Loucy (cell line): ENCODE results near the gene DLG2.

Experiments
- H2AFZ ChIP-seq: fragments of 200-600 bp; sonication (generic); 2 replicates; pipeline ENCODE4 v1.6.0; 2016; ENCODE audit warnings: antibody characterized with exemption, mild to moderate bottlenecking, low read length, moderate library complexity
- H3F3A ChIP-seq: fragments of 200-600 bp; 2 replicates; pipeline ENCODE4 v1.6.0; 2016; ENCODE audit warnings: antibody characterized with exemption, low read depth, mild to moderate bottlenecking
- H3K27me3 ChIP-seq: fragments of 200-600 bp; sonication (generic); 2 replicates; pipeline ENCODE4 v1.6.1; 2014; ENCODE audit warnings: low read length, mild to moderate bottlenecking; ENCODE audit not compliant: insufficient read depth, poor library complexity, severe bottlenecking
- H3K36me3 ChIP-seq: fragments of 200-600 bp; sonication (generic); 2 replicates; pipeline ENCODE4 v1.6.1; 2016; ENCODE audit warnings: low read length; ENCODE audit not compliant: insufficient read depth
- H3K4me1 ChIP-seq: fragments of 200-600 bp; sonication (generic); 2 replicates; pipeline ENCODE4 v1.5.1; 2014; ENCODE audit warnings: low read length, mild to moderate bottlenecking; ENCODE audit not compliant: insufficient read depth, poor library complexity, severe bottlenecking
- H3K4me2 ChIP-seq: fragments of 200-600 bp; sonication (generic); 2 replicates; pipeline ENCODE4 v1.6.0; 2014; ENCODE audit warnings: antibody characterized with exemption, low read length, low read depth, mild to moderate bottlenecking; ENCODE audit not compliant: poor library complexity, severe bottlenecking
- H3K4me3 ChIP-seq: fragments of 200-600 bp; sonication (generic); 2 replicates; pipeline ENCODE4 v1.5.1; 2014; ENCODE audit warnings: low read length, mild to moderate bottlenecking, mixed read lengths; ENCODE audit not compliant: poor library complexity, severe bottlenecking
- H3K79me2 ChIP-seq: fragments of 200-600 bp; sonication (generic); 2 replicates; pipeline ENCODE4 v1.6.1; 2014; ENCODE audit warnings: low read length; ENCODE audit not compliant: insufficient read depth
- H3K9ac ChIP-seq: fragments of 200-600 bp; sonication (generic); 2 replicates; pipeline ENCODE4 v1.6.0; 2014; ENCODE audit warnings: mild to moderate bottlenecking, low read depth, low read length, moderate library complexity; ENCODE audit not compliant: poor library complexity, severe bottlenecking
- H3K9me2 ChIP-seq: fragments of 200-600 bp; sonication (generic); replicated peaks from 2 replicates; pipeline ENCODE4 v1.6.1; 2016; ENCODE audit warnings: low read depth, low read length, mixed read lengths
- H3K9me3 ChIP-seq: fragments of 200-600 bp; sonication (generic); 2 replicates; pipeline ENCODE4 v1.6.1; 2014; ENCODE audit warnings: mild to moderate bottlenecking, antibody characterized with exemption, low read length, low read depth; ENCODE audit not compliant: insufficient read depth
- H4K20me1 ChIP-seq: fragments of 200-600 bp; sonication (generic); 2 replicates; pipeline ENCODE4 v1.6.0; 2014; ENCODE audit warnings: antibody characterized with exemption, low read length, mild to moderate bottlenecking; ENCODE audit not compliant: insufficient read depth, poor library complexity, severe bottlenecking
- EZH2phosphoT487 ChIP-seq: fragments of 200-600 bp; IDR thresholded peaks from 2 replicates; pipeline ENCODE4 v1.6.1; 2018; ENCODE audit warnings: antibody characterized with exemption, mild to moderate bottlenecking, moderate library complexity, borderline replicate concordance
- TF ChIP-seq, protein P1 (sequence below): fragments of 200-600 bp; sonication (generic); conservative IDR thresholded peaks from 2 replicates; pipeline ENCODE4 v1.5.1; 2014; ENCODE audit warnings: mild to moderate bottlenecking, antibody characterized with exemption, low read length

Gene DLG2

DNA sequence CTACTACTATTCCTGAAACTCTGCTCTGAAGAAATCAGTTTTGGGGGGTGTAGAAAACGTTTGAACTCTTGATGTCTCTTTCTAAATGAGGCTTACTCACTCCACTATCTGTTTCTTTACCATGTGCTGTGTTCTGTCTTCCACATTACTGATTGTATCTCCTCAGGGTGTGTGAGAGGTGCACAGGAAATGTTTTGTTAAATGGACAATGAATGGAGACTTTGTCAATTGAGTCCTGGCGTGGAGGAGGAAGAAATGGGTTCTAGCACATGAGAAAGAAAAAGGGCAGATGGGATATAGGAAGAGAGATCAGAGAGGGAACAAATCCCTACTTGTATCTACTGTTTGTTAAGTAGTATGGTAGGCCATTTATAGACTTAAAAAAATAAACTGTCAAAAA lies 1763.9 kb downstream of the DLG2 start:
- Histone ChIP-seq H3K9ac (no peak overlapping the region), H3K9me3 (no peaks in the 10 kb centered on the region), H3K27me3 (no peaks in the 10 kb centered on the region), H4K20me1 (no peaks in the 10 kb centered on the region), H3K79me2 (no peaks in the 10 kb centered on the region), H2AFZ (no peak overlapping the region), H3K36me3 (no peaks in the 10 kb centered on the region), H3F3A (no peaks in the 10 kb centered on the region), H3K4me1 (no peaks in the 10 kb centered on the region), H3K4me2 (no peak overlapping the region), H3K9me2 (no peaks in the 10 kb centered on the region), H3K4me3 (no peak overlapping the region)
- TF ChIP-seq, protein P1, sequence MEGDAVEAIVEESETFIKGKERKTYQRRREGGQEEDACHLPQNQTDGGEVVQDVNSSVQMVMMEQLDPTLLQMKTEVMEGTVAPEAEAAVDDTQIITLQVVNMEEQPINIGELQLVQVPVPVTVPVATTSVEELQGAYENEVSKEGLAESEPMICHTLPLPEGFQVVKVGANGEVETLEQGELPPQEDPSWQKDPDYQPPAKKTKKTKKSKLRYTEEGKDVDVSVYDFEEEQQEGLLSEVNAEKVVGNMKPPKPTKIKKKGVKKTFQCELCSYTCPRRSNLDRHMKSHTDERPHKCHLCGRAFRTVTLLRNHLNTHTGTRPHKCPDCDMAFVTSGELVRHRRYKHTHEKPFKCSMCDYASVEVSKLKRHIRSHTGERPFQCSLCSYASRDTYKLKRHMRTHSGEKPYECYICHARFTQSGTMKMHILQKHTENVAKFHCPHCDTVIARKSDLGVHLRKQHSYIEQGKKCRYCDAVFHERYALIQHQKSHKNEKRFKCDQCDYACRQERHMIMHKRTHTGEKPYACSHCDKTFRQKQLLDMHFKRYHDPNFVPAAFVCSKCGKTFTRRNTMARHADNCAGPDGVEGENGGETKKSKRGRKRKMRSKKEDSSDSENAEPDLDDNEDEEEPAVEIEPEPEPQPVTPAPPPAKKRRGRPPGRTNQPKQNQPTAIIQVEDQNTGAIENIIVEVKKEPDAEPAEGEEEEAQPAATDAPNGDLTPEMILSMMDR = no peak
- no peak for TF ChIP-seq EZH2phosphoT487

DNA sequence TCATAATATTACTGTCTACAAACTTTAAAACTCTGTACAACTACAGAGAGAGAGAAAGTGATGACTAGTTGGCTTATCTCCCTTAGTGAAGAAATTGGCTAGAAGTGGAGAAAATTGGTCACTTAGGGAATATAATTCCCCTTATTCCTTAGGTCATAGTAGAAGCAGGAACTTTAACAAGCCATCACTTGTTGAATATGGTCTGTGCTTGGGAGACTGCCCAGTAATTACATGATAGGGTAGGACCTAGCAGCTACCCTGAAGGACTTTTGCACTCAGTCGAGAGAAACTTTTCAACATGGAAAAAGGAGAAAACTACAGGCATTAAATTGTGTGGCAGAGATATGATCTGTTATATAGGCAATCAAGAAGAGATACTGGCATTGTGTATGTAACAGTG lies 1764.5 kb downstream of the DLG2 start:
- H3K4me1 ChIP-seq = no peaks in the 10 kb centered on the region
- H3F3A ChIP-seq = no peaks in the 10 kb centered on the region
- no peak overlapping the region for H2AFZ ChIP-seq
- no peaks in the 10 kb centered on the region for H3K9me3 ChIP-seq
- no peak overlapping the region for H3K9ac ChIP-seq
- no peak overlapping the region for H3K4me2 ChIP-seq
- H3K36me3 ChIP-seq = no peaks in the 10 kb centered on the region
- no peaks in the 10 kb centered on the region for H4K20me1 ChIP-seq
- no peaks in the 10 kb centered on the region for H3K27me3 ChIP-seq
- no peak overlapping the region for H3K4me3 ChIP-seq
- H3K79me2 ChIP-seq = no peaks in the 10 kb centered on the region
- H3K9me2 ChIP-seq = no peaks in the 10 kb centered on the region
- TF ChIP-seq, protein P1 = no peak
- TF ChIP-seq EZH2phosphoT487 = no peak

DNA sequence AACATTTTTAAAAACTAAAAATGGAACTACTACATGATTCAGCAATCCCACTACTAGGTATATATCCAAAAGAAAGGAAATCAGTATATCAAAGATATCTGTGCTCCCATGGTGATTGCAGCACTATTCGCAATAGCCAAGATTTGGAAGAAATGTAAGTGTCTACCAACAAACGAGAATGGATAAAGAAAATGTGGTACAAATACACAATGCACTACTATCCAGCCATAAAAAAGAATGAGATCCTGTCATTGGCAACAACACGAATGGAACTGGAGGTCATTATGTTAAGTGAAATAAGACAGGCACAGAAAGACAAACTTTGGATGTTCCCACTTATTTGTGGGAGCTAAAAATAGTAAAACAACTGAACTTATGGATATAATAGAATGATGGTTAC lies 1765.1 kb downstream of the DLG2 start:
- Histone ChIP-seq H3K79me2 (no peaks in the 10 kb centered on the region), H3K27me3 (no peaks in the 10 kb centered on the region), H3K36me3 (no peaks in the 10 kb centered on the region), H4K20me1 (no peaks in the 10 kb centered on the region), H2AFZ (no peak overlapping the region), H3K4me2 (no peak overlapping the region), H3K4me1 (no peaks in the 10 kb centered on the region), H3F3A (no peaks in the 10 kb centered on the region), H3K4me3 (no peak overlapping the region), H3K9me3 (no peaks in the 10 kb centered on the region), H3K9me2 (no peaks in the 10 kb centered on the region), H3K9ac (no peak overlapping the region)
- no peak for TF ChIP-seq EZH2phosphoT487
- TF ChIP-seq, protein P1 = no peak
